ENCODE results near the gene PPM1H.
A peak's percentile ranks its signal among the peaks of the same experiment; 100 is the strongest.

PPM1H gene

DNA sequence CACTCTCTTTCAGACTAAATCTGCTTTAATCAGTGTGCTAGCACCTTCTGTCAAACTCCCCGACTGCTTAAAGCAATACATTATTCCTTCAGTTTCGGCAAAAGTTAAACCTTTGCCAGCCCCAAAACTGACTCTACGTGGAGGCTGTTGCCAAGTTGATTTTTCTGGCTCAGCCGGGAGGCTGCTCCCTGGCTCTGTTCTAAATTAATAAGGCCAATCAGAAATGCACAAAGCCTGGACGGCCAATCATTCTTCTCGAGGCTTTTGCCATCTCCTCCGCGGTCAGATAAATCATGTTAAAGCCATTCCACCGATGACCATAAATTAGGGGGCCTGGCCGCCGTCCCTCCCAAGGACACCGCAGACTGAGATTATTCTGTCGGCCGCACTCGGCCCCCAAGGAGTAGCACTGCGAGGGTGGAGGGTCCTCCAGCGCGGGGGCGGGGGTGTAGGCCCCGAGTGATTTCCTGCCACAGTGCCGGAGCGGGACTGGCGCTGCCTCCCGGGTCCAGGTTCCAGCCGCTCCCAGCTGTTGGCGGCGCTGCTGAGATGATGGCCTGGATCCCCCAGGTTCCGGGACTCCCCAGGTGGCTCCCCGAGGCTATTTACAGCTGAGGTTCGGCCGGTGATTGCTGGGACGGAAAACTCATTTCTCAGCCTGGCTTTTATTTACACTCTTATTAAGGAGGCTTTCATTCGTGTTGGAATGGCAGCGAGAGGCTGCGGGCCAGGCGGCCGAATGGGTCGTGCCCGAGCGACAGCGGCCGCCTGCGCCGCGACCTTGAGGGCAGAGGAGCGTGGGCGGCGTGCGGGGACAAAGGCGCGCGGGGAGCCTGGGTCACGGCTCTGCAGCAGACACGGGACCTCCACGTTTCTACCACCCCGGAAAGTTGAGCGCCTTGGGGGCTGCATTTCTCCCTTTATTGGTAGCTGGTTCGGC, 303.2 kb downstream of the PPM1H start (continued):
- TF ChIP-seq ZNF24 (tag by site-specific recombination; IDR thresholded peaks at IDR 0.05), result 0 out of 2 replicates have a peak, but pooled peaks have one; percentile 21
- TF ChIP-seq ZNF48 (tag by site-specific recombination; IDR thresholded peaks at IDR 0.05), result no peak
- peak; percentile 57; the same call in 1 of the 2 replicates for TF ChIP-seq ZNF561 (tag by site-specific recombination; IDR thresholded peaks at IDR 0.05; ENCODE audit: borderline replicate concordance)

DNA sequence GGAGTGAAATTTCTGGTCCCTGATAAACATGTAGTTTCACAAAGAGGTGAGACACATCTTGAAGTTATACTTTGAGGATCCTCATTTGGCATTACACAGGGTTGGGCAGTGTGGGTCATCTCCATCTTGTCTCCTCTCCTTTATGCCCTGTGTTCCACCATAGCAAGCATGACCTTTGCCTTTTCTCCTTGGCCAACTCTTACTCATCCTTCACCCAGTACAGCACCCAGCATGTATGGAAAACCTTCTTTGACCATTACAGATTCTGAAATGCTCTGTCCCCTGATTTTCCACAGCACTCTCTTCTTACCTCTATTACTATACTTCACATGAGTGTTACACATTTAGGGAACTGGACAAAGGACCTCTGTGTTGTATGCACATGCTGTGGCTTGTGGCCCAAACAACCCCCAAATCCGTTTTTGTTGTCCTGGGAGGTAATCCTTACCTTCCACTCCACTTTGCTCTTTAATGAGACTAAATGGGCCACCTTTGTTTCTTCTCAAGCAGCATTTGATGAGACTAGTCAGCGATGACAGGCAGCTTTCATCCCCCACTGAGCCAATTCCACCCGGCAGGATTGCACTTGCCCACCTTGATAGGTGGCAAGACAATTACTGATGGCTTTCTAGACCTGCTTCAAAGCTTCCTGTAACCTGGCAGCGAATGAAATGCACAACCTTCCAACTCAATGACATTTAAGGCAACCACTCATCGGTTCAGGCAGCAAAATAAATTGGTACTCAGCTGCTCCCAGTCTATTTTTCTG, 304.8 kb downstream of the PPM1H start:
- H3K9me3 ChIP-seq (ENCODE audit: control insufficient read depth, insufficient read depth, low read depth, low read length), result no peaks in the 10 kb centered on the region
- no peaks in the 10 kb centered on the region; the same call in 1 of the 2 replicates for H3K4me1 ChIP-seq (ENCODE audit: control insufficient read depth, insufficient read depth, low read length)
- CTCF ChIA-PET, result interaction anchor here (0.6 to 0.8 kb wide), 3 partner anchors 192 to 420 kb away, joined by 3 read pairs; no protein-coding TSS in a partner anchor
- POLR2A ChIA-PET, result no interaction called here
- no peak overlapping the region for H3K27ac ChIP-seq (ENCODE audit: extremely low read depth, low read depth, low read length)
- TF ChIP-seq ZIC2 (tag by site-specific recombination; IDR thresholded peaks at IDR 0.05), result no peak
- TF ChIP-seq ZBTB17 (tag by site-specific recombination; IDR thresholded peaks at IDR 0.05), result no peak
- TF ChIP-seq ZNF664 (tag by site-specific recombination; IDR thresholded peaks at IDR 0.05), result no peak
- no peak for TF ChIP-seq ZBTB1 (tag by site-specific recombination; IDR thresholded peaks at IDR 0.05)
- TF ChIP-seq, protein P1, sequence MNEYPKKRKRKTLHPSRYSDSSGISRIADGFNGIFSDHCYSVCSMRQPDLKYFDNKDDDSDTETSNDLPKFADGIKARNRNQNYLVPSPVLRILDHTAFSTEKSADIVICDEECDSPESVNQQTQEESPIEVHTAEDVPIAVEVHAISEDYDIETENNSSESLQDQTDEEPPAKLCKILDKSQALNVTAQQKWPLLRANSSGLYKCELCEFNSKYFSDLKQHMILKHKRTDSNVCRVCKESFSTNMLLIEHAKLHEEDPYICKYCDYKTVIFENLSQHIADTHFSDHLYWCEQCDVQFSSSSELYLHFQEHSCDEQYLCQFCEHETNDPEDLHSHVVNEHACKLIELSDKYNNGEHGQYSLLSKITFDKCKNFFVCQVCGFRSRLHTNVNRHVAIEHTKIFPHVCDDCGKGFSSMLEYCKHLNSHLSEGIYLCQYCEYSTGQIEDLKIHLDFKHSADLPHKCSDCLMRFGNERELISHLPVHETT (tag by site-specific recombination; IDR thresholded peaks at IDR 0.05), result no peak
- TF ChIP-seq ZNF37A (tag by site-specific recombination; IDR thresholded peaks at IDR 0.05), result no peak
- no peaks in the 10 kb centered on the region for H3K36me3 ChIP-seq (ENCODE audit: control insufficient read depth in 2 of 2, insufficient read depth in 1 of 2, low read length in 2 of 2)
- no peak overlapping the region for H3K4me3 ChIP-seq (ENCODE audit: low read depth, low read length)

DNA sequence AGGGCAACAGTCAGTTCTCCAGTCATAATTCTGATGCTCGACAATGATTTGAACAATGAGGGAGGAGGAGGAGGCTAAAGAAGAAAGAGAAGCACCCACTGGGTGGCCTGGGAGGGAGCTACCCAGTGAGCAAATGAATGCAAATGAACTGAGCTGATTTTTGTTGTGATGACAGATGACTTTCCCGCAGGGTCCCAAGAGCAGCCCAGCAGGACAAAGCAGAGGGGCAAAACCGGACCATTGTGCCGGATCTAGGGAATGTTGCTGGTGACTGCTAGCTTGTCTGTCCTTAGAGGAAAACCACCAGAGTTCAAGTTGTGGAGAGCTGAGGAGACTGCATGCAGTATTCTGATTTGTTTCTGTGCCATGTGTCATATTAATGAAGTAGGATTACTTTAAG, 305.5 kb downstream of the PPM1H start:
- Histone ChIP-seq H3K4me3 (ENCODE audit: low read depth, low read length) (no peak overlapping the region), H3K36me3 (ENCODE audit: control insufficient read depth in 2 of 2, insufficient read depth in 1 of 2, low read length in 2 of 2) (no peaks in the 10 kb centered on the region), H3K9me3 (ENCODE audit: control insufficient read depth, insufficient read depth, low read depth, low read length) (no peaks in the 10 kb centered on the region), H3K4me1 (ENCODE audit: control insufficient read depth, insufficient read depth, low read length) (no peaks in the 10 kb centered on the region; the same call in 1 of the 2 replicates), H3K27ac (ENCODE audit: extremely low read depth, low read depth, low read length) (no peak overlapping the region)
- ChIA-PET POLR2A (no interaction called here), CTCF (interaction anchor here (0.6 to 0.8 kb wide), 3 partner anchors 30 to 419 kb away, joined by 3 to 6 read pairs (median 3); no protein-coding TSS in a partner anchor)
- TF ChIP-seq ZNF514 (tag by site-specific recombination; IDR thresholded peaks at IDR 0.05) (no peak), HOXD13 (CRISPR knock-in tag; IDR thresholded peaks at IDR 0.05; ENCODE audit: borderline replicate concordance) (no peak), ZNF24 (tag by site-specific recombination; IDR thresholded peaks at IDR 0.05) (no peak), ZNF2 (tag by site-specific recombination; IDR thresholded peaks at IDR 0.05) (no peak)
- TF ChIP-seq, protein P2, sequence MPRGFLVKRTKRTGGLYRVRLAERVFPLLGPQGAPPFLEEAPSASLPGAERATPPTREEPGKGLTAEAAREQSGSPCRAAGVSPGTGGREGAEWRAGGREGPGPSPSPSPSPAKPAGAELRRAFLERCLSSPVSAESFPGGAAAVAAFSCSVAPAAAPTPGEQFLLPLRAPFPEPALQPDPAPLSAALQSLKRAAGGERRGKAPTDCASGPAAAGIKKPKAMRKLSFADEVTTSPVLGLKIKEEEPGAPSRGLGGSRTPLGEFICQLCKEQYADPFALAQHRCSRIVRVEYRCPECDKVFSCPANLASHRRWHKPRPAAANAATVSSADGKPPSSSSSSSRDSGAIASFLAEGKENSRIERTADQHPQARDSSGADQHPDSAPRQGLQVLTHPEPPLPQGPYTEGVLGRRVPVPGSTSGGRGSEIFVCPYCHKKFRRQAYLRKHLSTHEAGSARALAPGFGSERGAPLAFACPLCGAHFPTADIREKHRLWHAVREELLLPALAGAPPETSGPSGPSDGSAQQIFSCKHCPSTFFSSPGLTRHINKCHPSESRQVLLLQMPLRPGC (tag by site-specific recombination; IDR thresholded peaks at IDR 0.05), result no peak

DNA sequence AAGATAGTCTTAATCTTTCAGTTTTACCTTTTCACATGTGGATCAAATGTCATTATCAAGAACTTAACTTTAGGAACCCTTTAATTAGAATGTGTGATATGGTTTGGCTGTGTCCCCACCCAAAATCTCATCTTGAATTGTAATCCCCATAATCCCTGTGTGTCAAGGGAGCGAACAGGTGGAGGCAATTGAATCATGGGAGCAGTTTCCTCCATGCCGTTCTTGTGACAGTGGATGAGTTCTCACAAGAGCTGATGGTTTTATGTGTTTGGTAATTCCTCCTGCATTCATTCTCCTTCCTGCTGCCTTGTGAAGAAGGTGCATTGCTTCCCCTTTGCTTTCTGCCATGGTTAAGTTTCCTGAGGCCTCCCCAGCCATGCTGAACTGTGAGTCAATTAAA, 307.8 kb downstream of the PPM1H start:
- Histone ChIP-seq H3K4me3 (ENCODE audit: low read depth, low read length) (no peak overlapping the region), H3K36me3 (ENCODE audit: control insufficient read depth in 2 of 2, insufficient read depth in 1 of 2, low read length in 2 of 2) (no peaks in the 10 kb centered on the region), H3K9me3 (ENCODE audit: control insufficient read depth, insufficient read depth, low read depth, low read length) (no peaks in the 10 kb centered on the region), H3K4me1 (ENCODE audit: control insufficient read depth, insufficient read depth, low read length) (no peaks in the 10 kb centered on the region; the same call in 1 of the 2 replicates), H3K27ac (ENCODE audit: extremely low read depth, low read depth, low read length) (no peak overlapping the region)
- ChIA-PET POLR2A (no interaction called here), CTCF (interaction anchor here (0.9 to 1.2 kb wide), 2 partner anchors 11 to 167 kb away, joined by 3 to 4 read pairs; no protein-coding TSS in a partner anchor)
- TF ChIP-seq, protein P3, sequence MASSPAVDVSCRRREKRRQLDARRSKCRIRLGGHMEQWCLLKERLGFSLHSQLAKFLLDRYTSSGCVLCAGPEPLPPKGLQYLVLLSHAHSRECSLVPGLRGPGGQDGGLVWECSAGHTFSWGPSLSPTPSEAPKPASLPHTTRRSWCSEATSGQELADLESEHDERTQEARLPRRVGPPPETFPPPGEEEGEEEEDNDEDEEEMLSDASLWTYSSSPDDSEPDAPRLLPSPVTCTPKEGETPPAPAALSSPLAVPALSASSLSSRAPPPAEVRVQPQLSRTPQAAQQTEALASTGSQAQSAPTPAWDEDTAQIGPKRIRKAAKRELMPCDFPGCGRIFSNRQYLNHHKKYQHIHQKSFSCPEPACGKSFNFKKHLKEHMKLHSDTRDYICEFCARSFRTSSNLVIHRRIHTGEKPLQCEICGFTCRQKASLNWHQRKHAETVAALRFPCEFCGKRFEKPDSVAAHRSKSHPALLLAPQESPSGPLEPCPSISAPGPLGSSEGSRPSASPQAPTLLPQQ (tag by site-specific recombination; IDR thresholded peaks at IDR 0.05), result no peak
- no peak for TF ChIP-seq ZNF37A (tag by site-specific recombination; IDR thresholded peaks at IDR 0.05)
- TF ChIP-seq, protein P4, sequence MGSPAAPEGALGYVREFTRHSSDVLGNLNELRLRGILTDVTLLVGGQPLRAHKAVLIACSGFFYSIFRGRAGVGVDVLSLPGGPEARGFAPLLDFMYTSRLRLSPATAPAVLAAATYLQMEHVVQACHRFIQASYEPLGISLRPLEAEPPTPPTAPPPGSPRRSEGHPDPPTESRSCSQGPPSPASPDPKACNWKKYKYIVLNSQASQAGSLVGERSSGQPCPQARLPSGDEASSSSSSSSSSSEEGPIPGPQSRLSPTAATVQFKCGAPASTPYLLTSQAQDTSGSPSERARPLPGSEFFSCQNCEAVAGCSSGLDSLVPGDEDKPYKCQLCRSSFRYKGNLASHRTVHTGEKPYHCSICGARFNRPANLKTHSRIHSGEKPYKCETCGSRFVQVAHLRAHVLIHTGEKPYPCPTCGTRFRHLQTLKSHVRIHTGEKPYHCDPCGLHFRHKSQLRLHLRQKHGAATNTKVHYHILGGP (tag by site-specific recombination; IDR thresholded peaks at IDR 0.05), result no peak
- no peak for TF ChIP-seq ZNF426 (tag by site-specific recombination; IDR thresholded peaks at IDR 0.05)
- TF ChIP-seq, protein P5, sequence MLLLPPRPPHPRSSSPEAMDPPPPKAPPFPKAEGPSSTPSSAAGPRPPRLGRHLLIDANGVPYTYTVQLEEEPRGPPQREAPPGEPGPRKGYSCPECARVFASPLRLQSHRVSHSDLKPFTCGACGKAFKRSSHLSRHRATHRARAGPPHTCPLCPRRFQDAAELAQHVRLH (tag by site-specific recombination; IDR thresholded peaks at IDR 0.05), result no peak
